ENCODE data around the gene SUPT5H.

DNA sequence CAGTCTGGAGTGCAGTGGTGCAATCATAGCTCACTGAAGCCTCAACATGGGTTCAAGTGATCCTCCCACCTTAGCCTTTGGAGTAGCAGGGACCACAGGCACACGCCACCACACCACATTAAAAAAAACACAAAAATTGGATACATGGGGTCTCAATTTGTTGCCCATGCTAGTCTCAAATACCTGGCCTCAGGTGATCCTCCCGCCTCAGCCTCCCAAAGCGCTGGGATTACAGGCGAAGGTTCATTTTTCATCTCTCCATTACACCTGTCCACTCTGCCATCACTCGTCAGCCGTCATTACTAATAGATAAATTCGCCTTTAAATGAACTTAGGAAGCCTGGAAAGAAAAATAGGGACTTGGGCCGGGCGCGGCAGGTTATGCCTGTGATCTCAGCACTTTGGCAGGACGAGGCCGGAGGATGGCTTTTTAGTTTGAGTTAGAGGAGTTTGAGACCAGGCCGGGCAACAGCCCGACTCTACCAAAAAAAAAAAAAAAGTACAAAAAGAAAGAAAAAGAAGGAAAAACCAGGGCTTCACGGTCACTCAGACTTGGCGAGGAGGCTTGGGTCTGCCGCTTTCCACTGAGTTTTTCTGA lies 685 bp upstream of the SUPT5H start:
- TF ChIP-seq CTCF (conservative IDR thresholded peaks at IDR 0.05; ENCODE audit: low read depth, low read length) (no peak), RAD21 (IDR thresholded peaks at IDR 0.05; ENCODE audit: low read length) (no peak), SMC3 (IDR thresholded peaks at IDR 0.05; ENCODE audit: low read depth, low read length) (no peak), POLR2A (IDR thresholded peaks at IDR 0.05; ENCODE audit: low read depth, low read length) (no peak), CEBPB (IDR thresholded peaks at IDR 0.05; ENCODE audit: low read depth, low read length) (no peak), RCOR1 (IDR thresholded peaks at IDR 0.05; ENCODE audit: insufficient replicate concordance, low read length) (no peak)
- TF ChIP-seq, protein P1, sequence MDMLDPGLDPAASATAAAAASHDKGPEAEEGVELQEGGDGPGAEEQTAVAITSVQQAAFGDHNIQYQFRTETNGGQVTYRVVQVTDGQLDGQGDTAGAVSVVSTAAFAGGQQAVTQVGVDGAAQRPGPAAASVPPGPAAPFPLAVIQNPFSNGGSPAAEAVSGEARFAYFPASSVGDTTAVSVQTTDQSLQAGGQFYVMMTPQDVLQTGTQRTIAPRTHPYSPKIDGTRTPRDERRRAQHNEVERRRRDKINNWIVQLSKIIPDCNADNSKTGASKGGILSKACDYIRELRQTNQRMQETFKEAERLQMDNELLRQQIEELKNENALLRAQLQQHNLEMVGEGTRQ (IDR thresholded peaks at IDR 0.05; ENCODE audit: low read depth, low read length) = no peak
- TF ChIP-seq, protein P2, sequence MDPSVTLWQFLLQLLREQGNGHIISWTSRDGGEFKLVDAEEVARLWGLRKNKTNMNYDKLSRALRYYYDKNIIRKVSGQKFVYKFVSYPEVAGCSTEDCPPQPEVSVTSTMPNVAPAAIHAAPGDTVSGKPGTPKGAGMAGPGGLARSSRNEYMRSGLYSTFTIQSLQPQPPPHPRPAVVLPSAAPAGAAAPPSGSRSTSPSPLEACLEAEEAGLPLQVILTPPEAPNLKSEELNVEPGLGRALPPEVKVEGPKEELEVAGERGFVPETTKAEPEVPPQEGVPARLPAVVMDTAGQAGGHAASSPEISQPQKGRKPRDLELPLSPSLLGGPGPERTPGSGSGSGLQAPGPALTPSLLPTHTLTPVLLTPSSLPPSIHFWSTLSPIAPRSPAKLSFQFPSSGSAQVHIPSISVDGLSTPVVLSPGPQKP (IDR thresholded peaks at IDR 0.05; ENCODE audit: borderline replicate concordance, low read depth, low read length) = no peak
